IPS-18a (cell line): ENCODE data around the gene NPDC1.
"Not testable (repeated sequence)": the region's sequence is repeated elsewhere in the genome, so short reads cannot be mapped to it uniquely, and the experiment has no call there.

Experiments
- H3K27ac ChIP-seq: one replicate; pipeline ENCODE4 v1.5.1; 2013; ENCODE audit warnings: low read length
- H3K27me3 ChIP-seq: one replicate; pipeline ENCODE4 v1.6.1; 2013; ENCODE audit warnings: mild to moderate bottlenecking, low read length; ENCODE audit not compliant: control insufficient read depth, insufficient read depth
- H3K36me3 ChIP-seq: one replicate; pipeline ENCODE4 v1.6.1; 2013; ENCODE audit warnings: low read depth, low read length; ENCODE audit not compliant: control insufficient read depth
- H3K4me1 ChIP-seq: one replicate; pipeline ENCODE4 v1.6.1; 2013; ENCODE audit warnings: low read depth, low read length; ENCODE audit not compliant: control insufficient read depth
- H3K4me3 ChIP-seq: one replicate; pipeline ENCODE4 v1.5.1; 2013; ENCODE audit warnings: low read length
- H3K9ac ChIP-seq: one replicate; pipeline ENCODE4 v1.6.1; 2013; ENCODE audit warnings: mild to moderate bottlenecking, low read length, moderate library complexity
- H3K9me3 ChIP-seq: one replicate; pipeline ENCODE4 v1.6.1; 2013; ENCODE audit warnings: low read depth, low read length; ENCODE audit not compliant: control insufficient read depth

Gene NPDC1

GRCh38 chr9:137063311-137064026 lies 17.5 kb upstream of the NPDC1 start:
- no peak overlapping the region for H3K9ac ChIP-seq
- no peaks in the 10 kb centered on the region for H3K4me1 ChIP-seq
- H3K36me3 ChIP-seq = no peaks in the 10 kb centered on the region
- H3K9me3 ChIP-seq = no peaks in the 10 kb centered on the region
- H3K27me3 ChIP-seq = peaks cover 4% of the 10 kb centered on the region
- H3K27ac ChIP-seq = no peak overlapping the region
- H3K4me3 ChIP-seq = no peak overlapping the region

GRCh38 chr9:137062798-137063197 lies 16.8 kb upstream of the NPDC1 start:
- H3K9ac ChIP-seq, H3K4me1 ChIP-seq, H3K36me3 ChIP-seq, H3K27me3 ChIP-seq, H3K9me3 ChIP-seq, H3K27ac ChIP-seq, H3K4me3 ChIP-seq: not testable (repeated sequence)

DNA sequence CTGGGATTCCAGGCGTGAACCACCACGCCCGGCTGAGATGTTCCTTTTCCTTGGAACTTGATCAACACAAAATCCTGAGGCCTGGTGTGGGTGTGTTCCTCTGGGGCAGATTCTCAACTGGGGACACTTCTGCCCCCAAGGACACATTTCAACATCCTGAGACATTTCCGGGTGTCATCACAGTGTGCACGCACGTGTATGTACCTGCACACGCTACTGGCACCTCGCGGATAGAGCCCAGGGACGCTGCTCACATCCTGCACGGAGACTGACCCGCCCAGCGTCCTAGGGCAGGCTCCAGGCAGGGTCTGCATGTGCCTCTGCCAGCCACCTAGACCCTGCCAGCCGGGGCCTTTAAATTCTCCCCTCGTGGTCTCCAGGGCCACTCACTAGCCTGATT lies 16.4 kb upstream of the NPDC1 start:
- no peak overlapping the region for H3K4me3 ChIP-seq
- H3K36me3 ChIP-seq = no peaks in the 10 kb centered on the region
- H3K9me3 ChIP-seq = no peaks in the 10 kb centered on the region
- no peak overlapping the region for H3K9ac ChIP-seq
- peaks cover 10% of the 10 kb centered on the region for H3K27me3 ChIP-seq
- H3K27ac ChIP-seq = no peak overlapping the region
- H3K4me1 ChIP-seq = no peaks in the 10 kb centered on the region

DNA sequence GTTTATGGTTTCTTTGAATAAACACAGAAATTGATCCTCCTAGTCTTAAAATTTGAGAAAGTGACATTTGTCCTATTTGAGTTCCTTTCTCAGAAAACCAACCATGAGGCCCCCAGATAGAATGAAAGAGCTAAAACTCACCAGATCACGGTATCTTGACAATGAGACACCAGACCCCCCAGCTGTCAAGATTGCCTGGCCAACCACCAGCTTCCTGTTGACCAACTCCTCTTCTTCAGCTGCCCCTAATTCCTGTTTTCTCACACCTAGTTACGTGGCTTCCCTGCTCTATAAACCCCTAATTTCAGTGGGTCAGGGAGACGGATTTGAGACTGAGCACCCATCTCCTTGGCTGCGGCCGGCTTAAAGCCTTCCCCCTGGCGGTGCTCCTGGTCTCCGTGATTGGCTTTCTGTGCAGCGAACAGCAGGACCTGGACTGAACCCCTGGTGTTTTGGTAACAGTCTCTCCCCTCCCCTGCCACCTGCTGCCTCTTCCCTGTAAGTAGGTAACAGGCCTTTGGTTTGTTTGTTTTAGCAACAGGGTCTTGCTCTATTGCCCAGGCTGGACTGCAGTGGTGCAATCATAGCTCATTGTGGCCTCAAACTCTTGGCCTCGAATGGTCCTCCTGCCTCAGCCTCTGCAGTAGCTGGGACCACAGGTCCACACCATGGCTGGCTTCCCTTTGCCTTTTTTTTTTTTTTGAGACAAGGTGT lies 12.7 kb upstream of the NPDC1 start:
- Histone ChIP-seq H3K27me3 (peaks cover 34% of the 10 kb centered on the region), H3K9me3 (no peaks in the 10 kb centered on the region), H3K9ac (no peak overlapping the region), H3K4me3 (no peak overlapping the region), H3K4me1 (no peaks in the 10 kb centered on the region), H3K27ac (no peak overlapping the region), H3K36me3 (no peaks in the 10 kb centered on the region)

DNA sequence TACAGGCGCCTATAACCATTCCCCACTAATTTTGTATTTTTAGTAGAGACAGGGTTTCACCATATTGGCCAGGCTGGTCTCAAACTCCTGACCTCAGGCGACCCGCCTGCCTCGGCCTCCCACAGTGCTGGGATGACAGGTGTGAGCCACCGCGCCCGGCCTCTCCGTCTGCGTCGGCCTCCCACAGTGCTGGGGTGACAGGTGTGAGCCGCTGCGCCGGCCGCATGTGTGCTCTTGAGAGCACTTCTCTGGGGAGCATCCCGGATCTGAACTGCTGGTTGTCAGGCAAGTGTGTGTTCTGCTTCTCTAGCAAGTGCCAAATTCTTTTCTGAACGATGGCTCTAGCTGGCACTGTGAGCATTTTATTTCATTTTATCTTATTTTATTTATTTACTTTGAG lies 11.6 kb upstream of the NPDC1 start:
- Histone ChIP-seq H3K9me3 (no peaks in the 10 kb centered on the region), H3K27ac (no peak overlapping the region), H3K9ac (no peak overlapping the region), H3K36me3 (no peaks in the 10 kb centered on the region), H3K4me1 (no peaks in the 10 kb centered on the region), H3K4me3 (no peak overlapping the region), H3K27me3 (peaks cover 45% of the 10 kb centered on the region)

GRCh38 chr9:137056739-137057415 lies 10.9 kb upstream of the NPDC1 start:
- Histone ChIP-seq H3K9ac (no peak overlapping the region), H3K27me3 (peaks cover 52% of the 10 kb centered on the region), H3K27ac (no peak overlapping the region), H3K9me3 (no peaks in the 10 kb centered on the region), H3K4me3 (no peak overlapping the region), H3K36me3 (no peaks in the 10 kb centered on the region), H3K4me1 (no peaks in the 10 kb centered on the region)

DNA sequence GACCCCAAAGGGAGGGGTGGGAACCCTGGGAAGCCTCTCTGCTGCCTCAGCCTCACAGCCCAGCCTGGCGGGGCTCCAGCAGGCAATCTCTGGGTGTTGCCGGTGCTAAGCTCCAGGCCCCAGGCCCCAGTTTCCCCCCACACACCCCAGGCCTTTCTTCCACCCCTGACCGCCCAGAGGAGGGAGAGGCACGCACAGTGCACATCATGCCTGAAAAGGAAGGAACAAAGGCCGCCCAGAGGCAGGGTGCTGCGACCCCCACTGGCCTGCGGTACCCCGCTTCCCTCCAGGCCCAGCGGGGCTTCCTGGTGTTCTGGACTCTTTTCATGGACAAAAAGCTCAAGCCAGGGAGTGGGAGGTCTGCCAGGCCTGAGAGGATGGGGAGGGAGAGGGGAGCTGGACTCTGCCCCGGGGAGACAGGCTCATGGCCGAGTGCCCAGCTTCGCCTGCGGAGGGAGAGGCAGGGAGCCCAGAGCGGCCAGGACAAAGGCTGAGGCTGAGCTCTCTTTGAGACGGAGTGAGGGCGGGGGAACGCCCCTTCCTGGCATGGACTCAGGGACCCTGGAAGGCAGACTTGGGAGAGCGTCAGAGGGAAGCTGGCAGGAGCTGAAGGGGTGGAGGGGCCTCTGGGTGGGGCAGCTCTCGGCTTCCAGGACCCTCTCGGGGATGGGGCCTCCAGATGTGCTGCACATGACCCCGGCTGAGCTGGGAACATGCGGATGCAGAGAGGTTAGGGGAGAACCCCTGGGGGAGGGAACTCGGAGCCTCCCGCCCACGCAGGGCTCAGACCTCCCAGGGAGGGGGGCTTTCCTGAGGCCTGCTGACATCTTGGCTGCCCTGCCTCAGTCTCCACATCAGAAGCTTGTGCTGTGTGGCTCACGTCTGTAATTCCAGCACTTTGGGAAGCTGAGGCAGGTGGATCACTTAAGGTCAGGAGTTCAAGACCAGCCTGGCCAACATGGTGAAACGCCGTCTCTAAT lies 9.7 kb upstream of the NPDC1 start:
- H3K4me3 ChIP-seq = no peak overlapping the region
- H3K36me3 ChIP-seq = no peaks in the 10 kb centered on the region
- no peaks in the 10 kb centered on the region for H3K4me1 ChIP-seq
- no peaks in the 10 kb centered on the region for H3K9me3 ChIP-seq
- H3K27me3 ChIP-seq = peaks cover 64% of the 10 kb centered on the region
- H3K9ac ChIP-seq = no peak overlapping the region
- no peak overlapping the region for H3K27ac ChIP-seq

- Histone ChIP-seq H3K4me1 (no peaks in the 10 kb centered on the region), H3K9me3 (no peaks in the 10 kb centered on the region), H3K27ac (no peak overlapping the region), H3K36me3 (no peaks in the 10 kb centered on the region), H3K9ac (no peak overlapping the region), H3K4me3 (no peak overlapping the region), H3K27me3 (peaks cover 71% of the 10 kb centered on the region)
Observed at GRCh38 chr9:137054932-137055384, 9.0 kb upstream of the NPDC1 start.

DNA sequence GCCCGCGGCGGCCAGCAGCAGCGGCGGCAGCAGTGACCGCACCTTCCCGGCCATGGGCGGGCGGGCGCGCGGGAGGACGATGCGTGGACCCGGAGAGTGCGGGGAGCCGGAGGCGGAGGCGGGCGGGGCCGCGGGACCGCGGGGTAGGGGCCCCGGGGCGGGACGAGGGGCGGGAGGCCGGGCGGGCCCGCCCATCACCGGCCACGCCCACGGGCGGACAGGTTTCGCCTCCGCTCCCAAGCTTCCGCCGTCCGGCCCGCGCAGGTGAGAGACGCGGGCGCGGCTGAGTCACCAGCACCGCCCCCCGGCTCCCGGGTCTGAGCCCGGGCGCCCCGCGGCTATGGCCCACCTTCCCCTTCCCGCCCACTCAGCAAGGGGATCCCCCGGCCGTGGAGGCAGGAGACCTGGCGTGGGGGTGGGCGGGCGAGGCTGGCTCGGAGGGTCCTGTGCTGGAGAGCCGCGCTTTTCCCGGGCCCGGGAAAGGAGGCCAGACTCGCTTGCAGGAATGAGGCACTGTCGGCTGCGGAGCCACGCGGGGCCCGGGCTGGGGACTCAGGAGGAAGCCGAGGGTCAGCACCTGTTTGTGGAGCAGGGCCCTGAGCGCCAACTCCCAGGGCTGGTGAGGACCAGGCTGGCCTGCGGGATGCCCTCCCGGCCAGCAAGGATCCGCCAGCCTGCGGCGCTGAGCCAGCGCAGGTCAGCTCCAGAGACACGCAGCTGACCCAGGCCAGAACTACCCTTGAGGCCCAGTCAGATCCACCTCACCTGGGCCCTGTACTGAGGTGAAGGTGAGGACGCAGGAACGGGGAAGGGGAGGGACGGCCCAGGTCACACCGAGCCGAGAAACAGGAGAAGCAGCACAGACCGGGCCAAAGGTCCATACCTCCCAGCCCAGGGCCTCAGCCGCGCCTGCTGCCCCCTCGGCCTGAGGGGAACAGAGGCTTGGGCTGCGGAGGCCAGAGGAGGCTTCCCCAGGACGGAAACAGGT lies 8.3 kb upstream of the NPDC1 start, which contains the start of gene ENTPD2:
TSS of gene ENTPD2 (minus strand) at position 118 of the 988 bp plus-strand sequence. CDS start at position 54, 64 bp downstream.
- Histone ChIP-seq H3K27me3 (peaks cover 78% of the 10 kb centered on the region), H3K9me3 (no peaks in the 10 kb centered on the region), H3K9ac (no peak within 1 kb of the TSS), H3K36me3 (no peaks in the 10 kb centered on the region), H3K27ac (no peak within 1 kb of the TSS), H3K4me1 (no peaks in the 10 kb centered on the region), H3K4me3 (peak within 1 kb of the TSS; percentile 27)
